DMS79 treated with DMSO at 0.1 percent for 48 hours (cell line): ENCODE data around the gene PPM1F.
"Not testable (repeated sequence)": the region's sequence is repeated elsewhere in the genome, so short reads cannot be mapped to it uniquely, and the experiment has no call there.

Experiments
- DNase-seq: peaks from one replicate; lab custom pipeline; 2025; lab: John Stamatoyannopoulos, UW

PPM1F gene

GRCh38 chr22:21919526-21920307, 32.9 kb downstream of the PPM1F start:
- no peak for DNase-seq

DNA sequence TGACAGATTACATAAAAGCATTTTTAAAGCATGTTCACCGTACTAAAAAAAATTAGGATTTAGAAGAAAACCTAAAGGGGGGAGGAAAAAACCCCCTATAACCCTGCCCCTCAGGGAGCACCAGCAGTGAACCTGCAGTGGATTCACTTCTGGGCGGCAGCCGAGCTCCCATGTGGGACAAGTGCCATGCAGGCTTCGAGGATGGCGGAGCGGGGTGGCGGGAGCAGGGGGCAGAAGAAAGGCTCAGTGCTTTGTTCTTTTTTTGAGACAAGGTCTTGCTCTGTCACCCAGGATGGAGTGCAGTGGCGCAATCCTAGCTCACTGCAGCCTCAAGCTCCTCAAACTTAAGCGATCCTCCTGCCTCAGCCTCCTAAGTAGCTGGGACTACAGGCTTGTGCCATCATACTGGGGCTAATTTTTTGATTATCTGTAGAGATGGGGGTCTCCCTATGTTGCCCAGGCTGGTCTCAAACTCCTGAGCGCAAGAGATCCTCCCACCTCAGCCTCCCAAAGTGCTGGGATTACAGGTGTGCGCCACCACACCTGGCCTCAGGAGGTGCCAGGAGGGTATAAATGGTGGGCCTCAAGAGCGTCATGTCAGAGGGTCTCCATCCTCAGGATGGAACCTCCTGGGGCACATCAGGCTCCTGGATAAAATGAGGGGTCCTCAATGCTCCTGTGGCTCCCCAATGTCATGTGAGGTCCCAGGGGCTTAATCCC, 34.0 kb downstream of the PPM1F start:
- no peak for DNase-seq

DNA sequence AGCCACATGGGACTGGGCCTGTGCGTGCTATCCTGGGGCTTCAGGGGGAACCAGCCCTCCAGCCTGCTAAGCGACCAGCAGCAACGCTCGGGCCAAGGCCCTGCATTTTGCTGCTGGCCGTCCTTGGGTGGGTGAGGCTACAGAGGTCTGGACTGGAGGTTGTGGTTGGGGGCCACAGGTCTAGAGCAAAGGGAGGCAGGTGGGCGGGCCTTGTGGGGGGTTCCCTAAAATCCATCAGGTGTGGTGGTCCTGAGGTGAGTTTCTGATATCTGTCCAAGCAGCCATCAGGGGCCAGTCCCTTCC, 34.7 kb downstream of the PPM1F start:
- no peak for DNase-seq

GRCh38 chr22:21917181-21917958, 35.3 kb downstream of the PPM1F start:
- DNase-seq, result peak; percentile 3

- no peak for DNase-seq
These were observed 36.2 kb downstream of the PPM1F start for GRCh38 chr22:21916309-21916918.

- no peak for DNase-seq
These were observed 36.9 kb downstream of the PPM1F start for GRCh38 chr22:21915624-21916308.

DNA sequence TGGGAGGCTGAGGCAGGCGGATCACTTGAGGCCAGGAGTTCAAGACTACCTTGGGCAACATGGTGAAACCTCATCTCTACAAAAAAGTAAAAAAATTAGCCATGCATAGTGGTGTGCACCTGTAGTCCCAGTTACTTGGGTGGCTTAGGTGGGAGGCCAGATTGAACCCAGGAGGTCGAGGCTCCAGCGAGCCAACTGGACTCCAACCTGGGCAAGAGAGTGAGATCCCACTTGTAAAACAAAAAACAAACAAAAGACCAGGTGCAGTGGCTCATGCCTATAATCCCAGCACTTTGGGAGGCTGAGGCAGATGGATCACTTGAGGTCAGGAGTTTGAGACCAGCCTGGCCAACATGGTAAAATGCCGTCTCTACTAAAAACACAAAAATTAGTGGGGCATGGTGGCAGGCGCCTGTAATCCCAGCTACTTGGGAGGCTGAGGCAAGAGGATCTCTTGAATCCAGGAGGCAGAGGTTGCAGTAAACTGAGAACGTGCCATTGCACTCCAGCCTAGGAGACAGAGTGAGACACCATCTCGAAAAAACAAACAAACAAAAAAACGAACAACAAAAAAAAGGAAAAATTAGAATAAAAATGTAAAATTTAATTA, 38.5 kb downstream of the PPM1F start:
- not testable (repeated sequence) for DNase-seq

- DNase-seq, result not testable (repeated sequence)
These were observed 42.3 kb downstream of the PPM1F start for GRCh38 chr22:21910367-21910766.

DNA sequence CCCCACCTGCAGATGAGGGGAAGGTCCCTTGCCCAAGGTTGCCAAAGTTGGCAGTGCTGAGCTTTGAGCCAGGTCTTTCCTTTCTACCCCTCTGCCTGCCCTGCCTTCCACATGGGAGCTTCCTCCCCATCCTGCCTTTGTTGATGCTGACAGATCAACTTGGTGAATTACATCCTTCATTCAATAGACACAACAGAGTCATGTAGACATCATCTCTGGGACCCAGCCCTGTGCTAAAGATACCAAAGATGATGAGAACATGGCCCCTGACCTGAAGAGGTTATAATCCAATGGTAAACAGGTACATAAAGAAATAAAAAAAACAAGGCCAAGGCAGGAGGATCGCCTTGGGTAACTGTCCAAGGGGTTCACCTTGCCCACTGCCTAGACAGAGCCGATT, 42.8 kb downstream of the PPM1F start:
- no peak for DNase-seq

DNA sequence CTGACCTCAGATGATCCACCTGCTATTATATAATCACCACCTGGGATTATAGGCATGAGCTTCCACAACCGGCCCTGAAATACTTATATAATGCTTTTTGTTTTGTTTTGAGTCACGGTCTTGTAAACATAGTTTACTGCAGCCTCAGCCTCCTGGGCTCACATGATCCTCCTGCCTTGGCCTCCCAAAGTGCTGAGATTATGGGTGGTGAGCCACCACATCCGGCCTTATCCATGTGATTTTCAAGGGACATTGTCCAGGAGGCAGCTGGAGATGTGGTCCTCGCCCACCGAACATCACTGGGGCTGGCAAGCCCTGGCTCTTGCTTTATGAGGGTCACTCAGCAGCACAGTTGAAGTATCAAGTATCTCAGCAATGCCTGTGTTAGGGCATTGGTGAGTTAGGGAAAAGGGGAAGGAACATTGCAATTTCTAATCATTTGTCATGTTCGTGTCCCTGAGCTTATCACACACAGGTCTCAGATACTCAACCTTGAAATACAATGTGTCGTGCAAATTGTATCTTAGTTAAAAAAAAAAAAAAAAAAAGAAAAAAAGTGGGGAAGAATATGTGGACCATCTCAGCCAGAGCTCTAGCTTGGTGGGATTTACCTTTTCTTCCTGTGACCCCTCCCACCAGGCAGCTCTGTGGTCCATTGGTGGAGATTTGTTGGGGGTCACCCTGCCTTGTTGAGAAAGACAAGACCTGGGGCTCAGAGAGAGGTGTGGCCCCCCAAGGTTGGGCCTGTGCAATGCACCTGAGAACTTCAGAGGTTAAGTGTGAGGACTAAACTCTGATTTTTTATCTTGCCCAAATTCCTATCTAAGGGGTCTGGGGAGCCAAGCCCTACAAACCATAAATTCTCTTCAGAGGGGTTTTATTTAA, 44.8 kb downstream of the PPM1F start:
- DNase-seq, result no peak

DNA sequence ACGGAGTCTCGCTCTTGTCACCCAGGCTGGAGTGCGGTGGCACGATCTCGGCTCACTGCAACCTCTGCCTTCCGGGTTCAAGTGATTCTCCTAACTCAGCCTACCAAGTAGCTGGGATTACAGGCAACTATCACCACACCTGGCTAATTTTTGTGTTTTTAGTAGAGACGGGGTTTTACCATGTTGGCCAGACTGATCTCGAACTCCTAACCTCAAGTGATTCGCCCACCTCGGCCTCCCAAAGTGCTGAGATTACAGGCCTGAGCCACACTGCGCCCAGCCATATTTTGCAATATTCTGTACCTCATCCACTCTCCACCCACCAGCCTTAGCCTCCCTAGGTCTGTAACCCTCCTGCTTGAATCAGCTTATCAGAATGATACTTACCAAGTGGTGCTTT, 47.4 kb downstream of the PPM1F start:
- DNase-seq, result not testable (repeated sequence)

DNA sequence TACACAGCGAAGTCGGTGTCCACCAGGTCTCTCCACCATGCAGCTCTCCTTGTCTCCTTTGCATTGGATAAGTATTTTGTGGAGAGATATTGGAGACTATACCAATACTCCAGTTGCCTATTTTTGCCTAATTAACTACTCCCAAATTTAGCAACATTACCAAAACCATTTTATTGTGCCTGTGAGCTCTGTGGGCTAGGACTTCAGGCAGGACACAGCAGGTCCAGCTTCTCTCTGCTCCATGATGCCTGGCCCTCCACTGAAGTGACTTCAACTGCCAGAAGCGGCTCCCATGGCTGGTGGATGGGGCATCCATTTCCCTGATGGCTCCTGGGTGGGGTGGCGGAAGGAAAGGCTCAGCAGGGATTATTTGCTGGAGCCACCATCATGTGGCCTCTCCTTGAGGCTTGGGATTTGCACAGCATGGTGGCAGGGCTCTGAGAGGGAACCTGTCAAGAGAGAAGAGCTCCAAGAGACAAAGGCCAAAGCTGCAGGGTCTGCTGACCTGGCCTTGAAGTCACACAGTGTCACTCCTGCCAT, 48.3 kb downstream of the PPM1F start:
- DNase-seq, result no peak

DNA sequence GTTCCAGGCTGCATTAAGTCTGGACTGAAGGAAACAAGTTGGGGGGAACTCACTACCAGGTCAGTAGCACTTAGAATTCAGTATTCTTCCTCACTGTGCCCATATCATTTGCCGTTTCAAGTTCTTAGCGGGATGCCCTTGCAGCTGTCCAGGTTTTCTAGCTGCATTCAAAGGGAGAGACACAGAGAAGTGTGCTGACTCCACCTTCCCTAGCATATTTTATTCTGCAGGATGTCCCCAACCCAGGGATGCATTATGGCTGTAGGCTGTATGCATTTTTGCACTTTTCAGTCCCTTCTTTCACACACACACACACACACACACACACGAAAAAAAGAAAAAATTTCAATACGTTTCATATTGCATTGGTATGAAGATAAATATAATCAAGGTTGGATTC, 49.4 kb downstream of the PPM1F start:
- DNase-seq, result no peak

- DNase-seq, result no peak
These were observed 50.2 kb downstream of the PPM1F start for GRCh38 chr22:21902296-21903087.

- no peak for DNase-seq
These were observed 54.2 kb downstream of the PPM1F start for GRCh38 chr22:21898354-21898896.

DNA sequence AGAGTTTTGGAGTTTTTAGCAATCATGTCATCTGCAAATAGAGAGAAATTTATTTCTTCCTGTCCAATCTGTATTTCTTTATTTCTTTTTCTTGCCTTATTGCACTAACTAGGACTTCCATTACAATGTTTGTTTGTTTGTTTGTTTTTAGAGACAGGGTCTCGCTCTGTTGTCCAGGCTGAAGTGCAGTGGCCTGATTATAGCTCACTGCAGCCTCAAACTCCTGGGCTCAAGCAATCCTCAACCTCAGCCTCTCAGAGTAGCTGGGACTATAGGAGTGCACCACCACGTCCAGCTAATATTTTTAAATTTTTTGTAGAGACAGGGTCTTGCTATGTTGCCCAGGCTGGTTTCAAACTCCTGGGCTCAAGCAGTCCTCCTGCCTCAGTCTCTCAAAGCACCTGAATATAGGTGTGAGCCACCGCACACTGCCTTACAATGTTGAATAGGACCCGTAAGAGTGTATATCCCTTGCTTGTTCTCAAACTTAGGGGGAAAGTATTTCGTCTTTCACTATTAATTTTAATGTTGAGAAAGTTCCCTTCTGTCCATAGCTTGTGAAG, 55.6 kb downstream of the PPM1F start:
- DNase-seq, result no peak

DNA sequence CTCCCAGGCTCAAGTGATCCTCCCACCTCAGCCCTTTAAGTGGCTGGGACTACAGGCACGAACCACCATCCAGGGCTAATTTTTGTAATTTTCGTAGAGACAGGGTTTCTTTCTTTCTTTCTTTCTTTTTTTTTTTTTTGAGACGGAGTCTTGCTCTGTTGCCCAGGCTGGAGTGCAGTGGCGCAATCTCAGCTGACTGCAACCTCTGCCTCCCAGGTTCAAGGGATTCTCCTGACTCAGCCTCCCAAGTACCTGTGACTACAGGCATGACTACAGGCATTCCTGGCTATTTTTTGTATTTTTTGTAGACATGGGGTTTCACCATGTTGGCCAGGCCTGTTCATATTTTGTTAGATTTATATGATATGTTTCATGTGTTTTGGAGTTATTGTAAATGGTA, 56.4 kb downstream of the PPM1F start:
- not testable (repeated sequence) for DNase-seq

- no peak for DNase-seq
These were observed 57.8 kb downstream of the PPM1F start for GRCh38 chr22:21894799-21895198.
